C4-2B (cell line): Measurements from ENCODE around the gene NIPAL3.

ENCODE experiments used
- H3K27ac ChIP-seq: fragments of 450-650 bp; 2 replicates; pipeline ENCODE4 v1.5.1; 2017
- CTCF ChIP-seq: fragments of 450-650 bp; conservative IDR thresholded peaks from 2 replicates; pipeline ENCODE4 v1.5.1; 2017; ENCODE audit warnings: mild to moderate bottlenecking
- ZFX ChIP-seq: fragments of 450-650 bp; IDR thresholded peaks from 2 replicates; pipeline ENCODE4 v1.6.1; 2017

Gene NIPAL3

GRCh38 chr1:24379733-24380315, 35.8 kb upstream of the NIPAL3 start:
- TF ChIP-seq ZFX (no peak), CTCF (no peak)
- no peak overlapping the region for H3K27ac ChIP-seq

GRCh38 chr1:24380508-24380907, 35.1 kb upstream of the NIPAL3 start:
- no peak for TF ChIP-seq ZFX
- TF ChIP-seq CTCF: no peak
- H3K27ac ChIP-seq: no peak overlapping the region

- no peak for TF ChIP-seq ZFX
- no peak for TF ChIP-seq CTCF
These were observed 34.3 kb upstream of the NIPAL3 start for GRCh38 chr1:24381256-24381655.

GRCh38 chr1:24382165-24382577, 33.4 kb upstream of the NIPAL3 start:
- no peak overlapping the region for H3K27ac ChIP-seq
- TF ChIP-seq ZFX (no peak), CTCF (no peak)

More at GRCh38 chr1:24381256-24381655, 34.3 kb upstream of the NIPAL3 start:
- H3K27ac ChIP-seq: no peak overlapping the region

GRCh38 chr1:24383381-24383940, 32.1 kb upstream of the NIPAL3 start:
- no peak for TF ChIP-seq ZFX
- TF ChIP-seq CTCF: no peak
- H3K27ac ChIP-seq: no peak overlapping the region

GRCh38 chr1:24384251-24385090, 31.1 kb upstream of the NIPAL3 start:
- TF ChIP-seq CTCF: no peak
- no peak for TF ChIP-seq ZFX
- peak overlapping the region; percentile 81 for H3K27ac ChIP-seq
